ENCODE results near the gene ENO1.

GRCh38 chr1:8851060-8851459, 27.4 kb downstream of the ENO1 start:
- TF ChIP-seq CTCF (IDR thresholded peaks at IDR 0.05) = no peak
- no peak for TF ChIP-seq POLR2A (IDR thresholded peaks at IDR 0.05)

Data from upper lobe of left lung (tissue), 4 donors.